IMR-90 (cell line): Measurements from ENCODE around the gene MYO10. TPM values are rescaled to one million over a fixed set of nuclear protein-coding genes. Genes with fewer than 3 reads are reported as not detected.

Source experiments
- ATAC-seq: fragments of 200-7000 bp; cut with Tn5 transposase; 2 replicates; pipeline ENCODE4 v1.9.1; 2020; ENCODE audit warnings: low read depth, mild to moderate bottlenecking, moderate library complexity
- BruUV-seq: library from RNA; stranded (reverse); fragments of 400-500 nt; replicated peaks from 2 replicates; lab custom pipeline; 2021; lab: Mats Ljungman, UMichigan
- CTCF ChIA-PET: fragments of 300-600 bp; formaldehyde crosslinking; extraction: SDS; loops from one replicate; lab custom pipeline; 2021; ENCODE audit warnings: antibody characterized with exemption; lab: Yijun Ruan, JAX
- POLR2A ChIA-PET: fragments of 300-600 bp; sonication (Branson Sonifier 250); formaldehyde crosslinking; loops from one replicate; lab custom pipeline; 2022; ENCODE audit warnings: antibody characterized with exemption; ENCODE audit not compliant: unreplicated experiment; lab: Charles Lee
- DNase-seq: peaks from one replicate; pipeline ENCODE4 v3.0.0; 2013
- H2AFZ ChIP-seq: replicated peaks from 2 replicates; pipeline ENCODE3; 2013; ENCODE audit warnings: low read length, mild to moderate bottlenecking; ENCODE audit not compliant: poor library complexity
- H2AK5ac ChIP-seq: 2 replicates; pipeline ENCODE4 v1.6.1; 2013; ENCODE audit warnings: low read depth, low read length, inconsistent platforms
- H2AK9ac ChIP-seq: replicated peaks from 2 replicates; pipeline ENCODE3; 2013; ENCODE audit warnings: mild to moderate bottlenecking, low read depth, low read length, moderate library complexity; ENCODE audit not compliant: poor library complexity
- H2BK120ac ChIP-seq: 2 replicates; pipeline ENCODE4 v1.6.1; 2013; ENCODE audit warnings: low read depth, low read length, inconsistent platforms
- H2BK15ac ChIP-seq: 3 replicates; pipeline ENCODE4 v1.6.1; 2013; ENCODE audit warnings: low read depth, low read length, inconsistent platforms
- H2BK20ac ChIP-seq: 2 replicates; pipeline ENCODE4 v1.6.1; 2013; ENCODE audit warnings: low read depth, mild to moderate bottlenecking, inconsistent platforms, low read length, moderate library complexity
- H2BK5ac ChIP-seq: 2 replicates; pipeline ENCODE4 v1.6.1; 2013; ENCODE audit warnings: mild to moderate bottlenecking, low read depth, low read length, inconsistent platforms; ENCODE audit not compliant: poor library complexity, severe bottlenecking
- H3K14ac ChIP-seq: replicated peaks from 2 replicates; pipeline ENCODE4 v1.6.1; 2013; ENCODE audit warnings: low read depth, low read length, inconsistent platforms
- H3K18ac ChIP-seq: 2 replicates; pipeline ENCODE4 v1.6.1; 2013; ENCODE audit warnings: low read depth, low read length, control low read depth
- H3K23ac ChIP-seq: 2 replicates; pipeline ENCODE4 v1.6.1; 2013; ENCODE audit warnings: low read depth, low read length, inconsistent platforms
- H3K27ac ChIP-seq: 2 replicates; pipeline ENCODE4 v1.5.1; 2013; ENCODE audit warnings: mild to moderate bottlenecking, control low read depth, low read length; ENCODE audit not compliant: insufficient read depth
- H3K27me3 ChIP-seq: 2 replicates; pipeline ENCODE4 v1.6.1; 2013; ENCODE audit warnings: low read length; ENCODE audit not compliant: control insufficient read depth, insufficient read depth
- H3K36me3 ChIP-seq: 2 replicates; pipeline ENCODE4 v1.6.1; 2013; ENCODE audit warnings: low read length, mixed read lengths; ENCODE audit not compliant: control insufficient read depth, insufficient read depth
- H3K4ac ChIP-seq: 2 replicates; pipeline ENCODE4 v1.6.1; 2013; ENCODE audit warnings: low read depth, low read length, inconsistent platforms
- H3K4me1 ChIP-seq: 2 replicates; pipeline ENCODE4 v1.6.1; 2013; ENCODE audit warnings: low read length, mixed read lengths; ENCODE audit not compliant: control insufficient read depth, insufficient read depth
- H3K4me2 ChIP-seq: 2 replicates; pipeline ENCODE4 v1.6.1; 2013; ENCODE audit warnings: low read depth, mild to moderate bottlenecking, control low read depth, low read length, moderate library complexity
- H3K4me3 ChIP-seq: 2 replicates; pipeline ENCODE4 v1.5.1; 2013; ENCODE audit warnings: low read depth, mild to moderate bottlenecking, control low read depth, low read length, moderate library complexity; ENCODE audit not compliant: insufficient read depth
- H3K56ac ChIP-seq: 2 replicates; pipeline ENCODE4 v1.6.1; 2013; ENCODE audit warnings: low read length, inconsistent platforms; ENCODE audit not compliant: insufficient read depth; ENCODE audit errors: extremely low read depth
- H3K79me1 ChIP-seq, 2 experiments: 2 replicates each; pipeline ENCODE4 v1.6.1; 2013; ENCODE audit warnings: low read length in 2 of 2, inconsistent platforms in 1 of 2, low read depth in 1 of 2
- H3K9ac ChIP-seq: 2 replicates; pipeline ENCODE4 v1.6.1; 2013; ENCODE audit warnings: low read depth, low read length, control low read depth
- H3K9me1 ChIP-seq: 2 replicates; pipeline ENCODE4 v1.6.1; 2013; ENCODE audit warnings: low read length, inconsistent platforms; ENCODE audit not compliant: insufficient read depth
- H3K9me3 ChIP-seq: 2 replicates; pipeline ENCODE4 v1.6.1; 2013; ENCODE audit warnings: low read length; ENCODE audit not compliant: control insufficient read depth, insufficient read depth
- H4K20me1 ChIP-seq: 2 replicates; pipeline ENCODE4 v1.6.1; 2013; ENCODE audit warnings: low read length, inconsistent platforms; ENCODE audit not compliant: insufficient read depth
- H4K5ac ChIP-seq: 2 replicates; pipeline ENCODE4 v1.6.1; 2013; ENCODE audit warnings: mild to moderate bottlenecking, low read depth, low read length, control low read depth
- H4K8ac ChIP-seq, 2 experiments: 2 replicates each; pipeline ENCODE4 v1.6.1; 2013; ENCODE audit warnings: low read depth in 2 of 2, low read length in 2 of 2, control low read depth in 1 of 2, inconsistent platforms in 1 of 2
- H4K91ac ChIP-seq: 2 replicates; pipeline ENCODE4 v1.6.1; 2013; ENCODE audit warnings: low read depth, low read length, inconsistent platforms; ENCODE audit not compliant: insufficient read depth
- CEBPB ChIP-seq: IDR thresholded peaks from 2 replicates; pipeline ENCODE4 v1.6.1; 2012; ENCODE audit warnings: low read depth, low read length, improper control_type of control experiment
- CHD1 ChIP-seq: IDR thresholded peaks from 2 replicates; pipeline ENCODE4 v1.6.1; 2012; ENCODE audit warnings: low read depth, low read length, improper control_type of control experiment
- WGBS, 2 experiments: methylation state at CpG; one replicate each; pipeline versions ENCODE4 v1.1.5 to v1.1.7; 2013; ENCODE audit warnings: missing lambda C conversion rate in 2 of 2; ENCODE audit not compliant: insufficient read length in 1 of 2; ENCODE audit errors: extremely low coverage in 2 of 2; 5-methylcytosine and 5-hydroxymethylcytosine counted together
- dilution Hi-C: fragments of 300-500 bp; cut with HindIII; formaldehyde crosslinking; loops from one replicate; pipeline ENCODE4 v1.14.3; 2018; ENCODE audit warnings: low sequenced_read_pairs; ENCODE audit not compliant: unreplicated experiment
- in situ Hi-C: fragments of 300-500 bp; cut with MboI; formaldehyde crosslinking; loops from 3 replicates; pipeline ENCODE4 v1.14.3; 2019; ENCODE audit warnings: low sequenced_read_pairs, inconsistent platforms, mixed read lengths
- intact Hi-C: fragments of 100-400 bp; cut with micrococcal nuclease; formaldehyde crosslinking; loops from 2 replicates; pipeline ENCODE4 v1.10.0; 2022
- polyA plus RNA-seq, 3 experiments: library from polyadenylated mRNA; depleted of rRNA; stranded (reverse); fragments of >200 nt; gene quantifications; 2 replicates each; pipeline ENCODE4 v1.2.3, GENCODE V29; 2012; ENCODE audit warnings: low replicate concordance in 1 of 3
- total RNA-seq: library from RNA; depleted of rRNA; stranded (reverse); fragments of >200 nt; gene quantifications from 2 replicates; pipeline ENCODE4 v1.2.3, GENCODE V29; 2012

The MYO10 gene
- total and polyA plus RNA-seq, 2 of the 4 experiments (the other 2 are of a cell fraction), result 39.9 to 115 TPM

DNA sequence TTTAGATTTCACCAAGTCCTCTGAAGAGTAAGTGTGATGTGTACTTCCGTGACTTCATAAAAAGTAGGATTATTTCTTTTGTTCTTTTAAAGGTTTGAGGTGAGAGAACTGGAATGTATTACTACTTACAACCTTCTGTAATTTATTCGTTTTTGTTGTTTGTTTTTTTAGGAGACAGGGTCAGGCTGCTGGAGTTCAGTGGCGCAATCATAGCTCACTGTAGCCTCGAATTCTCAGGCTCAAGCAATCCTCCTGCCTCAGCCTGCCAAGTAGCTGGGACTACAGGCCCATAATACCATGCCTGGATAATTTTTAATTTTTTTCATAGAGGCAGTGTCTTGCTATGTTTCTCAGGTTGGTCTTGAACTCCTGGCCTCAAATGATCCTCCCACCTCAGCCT lies 251.0 kb downstream of the MYO10 start:
- intact Hi-C loops (no loop called here), in situ Hi-C loops (no loop called here), dilution Hi-C loops (no loop called here)
- no peaks in the 10 kb centered on the region for H3K27me3 ChIP-seq
- H2AK9ac ChIP-seq, result no peak overlapping the region
- ChIA-PET CTCF (no interaction called here), POLR2A (no interaction called here)
- H3K23ac ChIP-seq, result no peak overlapping the region; the same call in 1 of the 2 replicates
- 0 out of 2 replicates have a peak, but pooled peaks have one; percentile 33 for TF ChIP-seq CEBPB
- no peak for TF ChIP-seq CHD1
- DNase-seq (no peak), ATAC-seq (no peak; the same call in 1 of the 2 replicates)
- H3K4me3 ChIP-seq, result no peak overlapping the region
- peaks cover 72% of the 10 kb centered on the region for H3K36me3 ChIP-seq
- H4K91ac ChIP-seq, result no peak overlapping the region
- no peak overlapping the region for H3K14ac ChIP-seq
- no peak overlapping the region for H2BK5ac ChIP-seq
- no peaks in the 10 kb centered on the region for H3K9me3 ChIP-seq
- peaks cover 28 to 51% of the 10 kb centered on the region in 2 experiments for H3K79me1 ChIP-seq
- H3K4me1 ChIP-seq, result no peaks in the 10 kb centered on the region
- H2BK20ac ChIP-seq, result no peak overlapping the region
- no peak overlapping the region for H3K4ac ChIP-seq
- no TSS peak for BruUV-seq
- H4K8ac ChIP-seq, result no peak overlapping the region
- no peak overlapping the region for H2BK120ac ChIP-seq
- no peak overlapping the region for H2BK15ac ChIP-seq
- H3K4me2 ChIP-seq, result no peak overlapping the region
- H4K20me1 ChIP-seq, result peaks cover 16% of the 10 kb centered on the region
- no peak overlapping the region for H3K18ac ChIP-seq
- peaks cover 3% of the 10 kb centered on the region; the same call in 1 of the 2 replicates for H3K9me1 ChIP-seq
- no CpG with 5 or more reads among the region's 4 CpGs for WGBS, 2 experiments
- no peak overlapping the region for H4K5ac ChIP-seq
- no peak overlapping the region for H3K56ac ChIP-seq
- no peak overlapping the region for H2AFZ ChIP-seq
- H3K9ac ChIP-seq, result no peak overlapping the region
- no peak overlapping the region for H3K27ac ChIP-seq
- H2AK5ac ChIP-seq, result no peak overlapping the region
